Neuronal stem cell (in vitro differentiated cells): Measurements from ENCODE around the gene PTPRB.

Experiments used
- DNase-seq: peaks from one replicate; pipeline ENCODE4 v3.0.0-alpha.2; 2013; ENCODE audit warnings: low spot score
- H2AFZ ChIP-seq: one replicate; pipeline ENCODE4 v1.6.1; 2013; ENCODE audit warnings: mild to moderate bottlenecking, low read length, inconsistent platforms
- H2AK5ac ChIP-seq: 2 replicates; pipeline ENCODE4 v1.6.1; 2013; ENCODE audit warnings: low read depth, mild to moderate bottlenecking, inconsistent platforms, low read length, moderate library complexity, mixed read lengths
- H2BK120ac ChIP-seq: 2 replicates; pipeline ENCODE4 v1.6.1; 2013; ENCODE audit warnings: low read depth, mild to moderate bottlenecking, inconsistent platforms, low read length, moderate library complexity, mixed read lengths
- H2BK12ac ChIP-seq: one replicate; pipeline ENCODE4 v1.6.1; 2013; ENCODE audit warnings: low read length, inconsistent platforms
- H2BK15ac ChIP-seq: 2 replicates; pipeline ENCODE4 v1.6.1; 2013; ENCODE audit warnings: mild to moderate bottlenecking, low read length, inconsistent platforms, mixed read lengths
- H2BK5ac ChIP-seq: one replicate; pipeline ENCODE4 v1.6.1; 2013; ENCODE audit warnings: inconsistent platforms, mild to moderate bottlenecking, low read length, moderate library complexity
- H3K14ac ChIP-seq: one replicate; pipeline ENCODE4 v1.6.1; 2013; ENCODE audit warnings: low read length, inconsistent platforms
- H3K18ac ChIP-seq: 2 replicates; pipeline ENCODE4 v1.6.1; 2013; ENCODE audit warnings: low read length, inconsistent platforms
- H3K23ac ChIP-seq: 2 replicates; pipeline ENCODE4 v1.6.1; 2013; ENCODE audit warnings: low read depth, mild to moderate bottlenecking, mixed read lengths, low read length, inconsistent platforms; ENCODE audit not compliant: poor library complexity
- H3K27ac ChIP-seq: replicated peaks from 3 replicates; pipeline ENCODE4 v1.5.1; 2013; ENCODE audit warnings: low read length, inconsistent platforms
- H3K27me3 ChIP-seq, 3 experiments: 2 replicates each; pipeline ENCODE4 v1.6.1; 2013; ENCODE audit warnings: low read length in 3 of 3, mild to moderate bottlenecking in 2 of 3, inconsistent platforms in 1 of 3, low read depth in 1 of 3, mixed read lengths in 1 of 3, moderate library complexity in 1 of 3; ENCODE audit not compliant: control insufficient read depth in 3 of 3, insufficient read depth in 3 of 3
- H3K36me3 ChIP-seq, 2 donors: replicated peaks in 1 of 2; 2 replicates each; pipeline ENCODE4 v1.6.1; 2013; ENCODE audit warnings: low read length in 2 of 2; ENCODE audit not compliant: control insufficient read depth in 2 of 2, insufficient read depth in 2 of 2
- H3K4ac ChIP-seq: 2 replicates; pipeline ENCODE4 v1.6.1; 2013; ENCODE audit warnings: inconsistent platforms, mild to moderate bottlenecking, low read length, moderate library complexity
- H3K4me1 ChIP-seq, 2 donors: 1 replicate in 1 of 2; 2 replicates in 1 of 2; pipeline ENCODE4 v1.6.1; 2013; ENCODE audit warnings: low read length in 2 of 2, low read depth in 1 of 2; ENCODE audit not compliant: control insufficient read depth in 2 of 2, insufficient read depth in 1 of 2
- H3K4me2 ChIP-seq: one replicate; pipeline ENCODE4 v1.6.1; 2013; ENCODE audit warnings: mild to moderate bottlenecking, low read length, inconsistent platforms; ENCODE audit not compliant: insufficient read depth, poor library complexity, severe bottlenecking
- H3K4me3 ChIP-seq, 2 donors: 2 replicates each; pipeline ENCODE4 v1.5.1; 2013; ENCODE audit warnings: low read length in 2 of 2, mild to moderate bottlenecking in 2 of 2, inconsistent platforms in 1 of 2, moderate library complexity in 1 of 2
- H3K79me1 ChIP-seq: one replicate; pipeline ENCODE4 v1.6.1; 2013; ENCODE audit warnings: low read depth, mild to moderate bottlenecking, inconsistent platforms, low read length, moderate library complexity
- H3K9ac ChIP-seq: one replicate; pipeline ENCODE4 v1.6.1; 2013; ENCODE audit warnings: mild to moderate bottlenecking, low read depth, low read length, inconsistent platforms; ENCODE audit not compliant: poor library complexity
- H3K9me3 ChIP-seq, 2 donors: replicated peaks in 1 of 2; 2 replicates each; pipeline versions ENCODE3 to v1.6.1; 2013; ENCODE audit warnings: low read length in 2 of 2, mild to moderate bottlenecking in 2 of 2, inconsistent platforms in 1 of 2, low read depth in 1 of 2, mixed read lengths in 1 of 2, moderate library complexity in 1 of 2; ENCODE audit not compliant: control insufficient read depth in 2 of 2, insufficient read depth in 1 of 2
- H4K8ac ChIP-seq: one replicate; pipeline ENCODE4 v1.6.1; 2013; ENCODE audit warnings: low read depth, mild to moderate bottlenecking, inconsistent platforms, low read length, moderate library complexity
- H4K91ac ChIP-seq: one replicate; pipeline ENCODE4 v1.6.1; 2013; ENCODE audit warnings: low read length, low read depth, mild to moderate bottlenecking, inconsistent platforms; ENCODE audit not compliant: poor library complexity
- WGBS, 2 donors: extraction: QIAGEN DNeasy Blood & Tissue Kit; methylation state at CpG; one replicate each; pipeline ENCODE4 v1.1.7; 2013; ENCODE audit warnings: missing lambda C conversion rate in 2 of 2, mixed read lengths in 1 of 2; ENCODE audit not compliant: insufficient read length in 2 of 2, insufficient replicate concordance in 1 of 2; ENCODE audit errors: extremely low coverage in 2 of 2; 5-methylcytosine and 5-hydroxymethylcytosine counted together

Gene PTPRB

GRCh38 chr12:70644861-70645260 is 7.6 kb upstream of the PTPRB start:
- H3K4me1 ChIP-seq: peaks cover 2 to 9% of the 10 kb centered on the region in 2 donors
- no peak overlapping the region for H2BK120ac ChIP-seq
- no peak overlapping the region for H4K8ac ChIP-seq
- H3K36me3 ChIP-seq: no peaks in the 10 kb centered on the region
- H3K9ac ChIP-seq: no peak overlapping the region
- H2BK15ac ChIP-seq: no peak overlapping the region
- no peak for DNase-seq
- no peak overlapping the region for H3K4me3 ChIP-seq
- no CpG with 5 or more reads among the region's 2 CpGs for WGBS, 2 donors
- H3K27me3 ChIP-seq: no peaks in the 10 kb centered on the region
- no peak overlapping the region for H3K18ac ChIP-seq
- H2AK5ac ChIP-seq: no peak overlapping the region
- H3K23ac ChIP-seq: no peak overlapping the region
- H2AFZ ChIP-seq: peak overlapping the region; percentile 86
- no peak overlapping the region for H3K4ac ChIP-seq
- H3K79me1 ChIP-seq: no peaks in the 10 kb centered on the region
- no peaks in the 10 kb centered on the region for H3K9me3 ChIP-seq
- H3K4me2 ChIP-seq: no peak overlapping the region
- no peak overlapping the region for H2BK5ac ChIP-seq
- H3K27ac ChIP-seq: no peak overlapping the region
- no peak overlapping the region for H3K14ac ChIP-seq
- H2BK12ac ChIP-seq: no peak overlapping the region
- H4K91ac ChIP-seq: no peak overlapping the region

GRCh38 chr12:70643939-70644338 is 6.7 kb upstream of the PTPRB start:
- no peak overlapping the region for H2AFZ ChIP-seq
- no peak overlapping the region for H3K4me3 ChIP-seq
- H3K18ac ChIP-seq: no peak overlapping the region
- no peak overlapping the region for H3K4me2 ChIP-seq
- no peak overlapping the region for H2BK15ac ChIP-seq
- no peak overlapping the region for H3K23ac ChIP-seq
- no CpG with 5 or more reads among the region's 3 CpGs for WGBS, 2 donors
- H2BK120ac ChIP-seq: no peak overlapping the region
- H4K91ac ChIP-seq: no peak overlapping the region
- no peak overlapping the region for H3K14ac ChIP-seq
- H3K4ac ChIP-seq: no peak overlapping the region
- H2AK5ac ChIP-seq: no peak overlapping the region
- H3K27ac ChIP-seq: no peak overlapping the region
- H3K36me3 ChIP-seq: no peaks in the 10 kb centered on the region
- peaks cover 2 to 9% of the 10 kb centered on the region in 2 donors for H3K4me1 ChIP-seq
- H4K8ac ChIP-seq: no peak overlapping the region
- DNase-seq: no peak
- H3K27me3 ChIP-seq: no peaks in the 10 kb centered on the region
- no peak overlapping the region for H2BK5ac ChIP-seq
- H2BK12ac ChIP-seq: no peak overlapping the region
- no peak overlapping the region for H3K9ac ChIP-seq
- no peaks in the 10 kb centered on the region for H3K79me1 ChIP-seq
- H3K9me3 ChIP-seq: no peaks in the 10 kb centered on the region

- H3K18ac ChIP-seq: no peak overlapping the region
- H3K4ac ChIP-seq: no peak overlapping the region
- H3K27me3 ChIP-seq: no peaks in the 10 kb centered on the region
- H3K9ac ChIP-seq: no peak overlapping the region
- H3K9me3 ChIP-seq: no peaks in the 10 kb centered on the region
- no peak overlapping the region for H3K4me2 ChIP-seq
- no CpG with 5 or more reads among the region's 2 CpGs for WGBS, 2 donors
- no peaks in the 10 kb centered on the region for H3K36me3 ChIP-seq
- H2BK120ac ChIP-seq: no peak overlapping the region
- no peak overlapping the region for H3K14ac ChIP-seq
- no peak overlapping the region for H2AFZ ChIP-seq
- H3K23ac ChIP-seq: no peak overlapping the region
- no peak overlapping the region for H2BK15ac ChIP-seq
- H3K79me1 ChIP-seq: no peaks in the 10 kb centered on the region
- H2BK12ac ChIP-seq: no peak overlapping the region
- no peak overlapping the region for H4K91ac ChIP-seq
- no peak overlapping the region for H2AK5ac ChIP-seq
- DNase-seq: no peak
- H3K4me1 ChIP-seq: peaks cover 2 to 9% of the 10 kb centered on the region in 2 donors
- H3K4me3 ChIP-seq: no peak overlapping the region
- no peak overlapping the region for H3K27ac ChIP-seq
- no peak overlapping the region for H4K8ac ChIP-seq
- no peak overlapping the region for H2BK5ac ChIP-seq
These were observed 4.5 kb upstream of the PTPRB start for GRCh38 chr12:70641691-70642090.

GRCh38 chr12:70640901-70641300 is 3.7 kb upstream of the PTPRB start:
- H2AFZ ChIP-seq: no peak overlapping the region
- H3K9me3 ChIP-seq: no peaks in the 10 kb centered on the region
- H3K27ac ChIP-seq: no peak overlapping the region
- no peak overlapping the region for H2BK120ac ChIP-seq
- H3K79me1 ChIP-seq: no peaks in the 10 kb centered on the region
- H3K36me3 ChIP-seq: no peaks in the 10 kb centered on the region
- H4K91ac ChIP-seq: no peak overlapping the region
- no peak overlapping the region for H2AK5ac ChIP-seq
- no peak overlapping the region for H3K14ac ChIP-seq
- peaks cover 2 to 5% of the 10 kb centered on the region in 2 donors for H3K4me1 ChIP-seq
- no peak overlapping the region for H2BK15ac ChIP-seq
- H3K9ac ChIP-seq: no peak overlapping the region
- DNase-seq: no peak
- no peak overlapping the region for H3K23ac ChIP-seq
- no CpG with 5 or more reads among the region's 1 CpG for WGBS, 2 donors
- H2BK12ac ChIP-seq: no peak overlapping the region
- H2BK5ac ChIP-seq: no peak overlapping the region
- H3K4me2 ChIP-seq: no peak overlapping the region
- no peaks in the 10 kb centered on the region for H3K27me3 ChIP-seq
- H3K4me3 ChIP-seq: no peak overlapping the region
- H3K4ac ChIP-seq: no peak overlapping the region
- H4K8ac ChIP-seq: no peak overlapping the region
- H3K18ac ChIP-seq: no peak overlapping the region
